GM19397 (cell line): ENCODE measurements around the gene CPED1.
A peak's percentile ranks its signal among the peaks of the same experiment; 100 is the strongest.
"Not testable (repeated sequence)": the region's sequence is repeated elsewhere in the genome, so short reads cannot be mapped to it uniquely, and the experiment has no call there.

Experiments used
- ATAC-seq: cut with Tn5 transposase; IDR thresholded peaks from one replicate; pipeline ENCODE4 v1.9.1; 2021; ENCODE audit warnings: mild to moderate bottlenecking, moderate library complexity; ENCODE audit not compliant: unreplicated experiment

The CPED1 gene

DNA sequence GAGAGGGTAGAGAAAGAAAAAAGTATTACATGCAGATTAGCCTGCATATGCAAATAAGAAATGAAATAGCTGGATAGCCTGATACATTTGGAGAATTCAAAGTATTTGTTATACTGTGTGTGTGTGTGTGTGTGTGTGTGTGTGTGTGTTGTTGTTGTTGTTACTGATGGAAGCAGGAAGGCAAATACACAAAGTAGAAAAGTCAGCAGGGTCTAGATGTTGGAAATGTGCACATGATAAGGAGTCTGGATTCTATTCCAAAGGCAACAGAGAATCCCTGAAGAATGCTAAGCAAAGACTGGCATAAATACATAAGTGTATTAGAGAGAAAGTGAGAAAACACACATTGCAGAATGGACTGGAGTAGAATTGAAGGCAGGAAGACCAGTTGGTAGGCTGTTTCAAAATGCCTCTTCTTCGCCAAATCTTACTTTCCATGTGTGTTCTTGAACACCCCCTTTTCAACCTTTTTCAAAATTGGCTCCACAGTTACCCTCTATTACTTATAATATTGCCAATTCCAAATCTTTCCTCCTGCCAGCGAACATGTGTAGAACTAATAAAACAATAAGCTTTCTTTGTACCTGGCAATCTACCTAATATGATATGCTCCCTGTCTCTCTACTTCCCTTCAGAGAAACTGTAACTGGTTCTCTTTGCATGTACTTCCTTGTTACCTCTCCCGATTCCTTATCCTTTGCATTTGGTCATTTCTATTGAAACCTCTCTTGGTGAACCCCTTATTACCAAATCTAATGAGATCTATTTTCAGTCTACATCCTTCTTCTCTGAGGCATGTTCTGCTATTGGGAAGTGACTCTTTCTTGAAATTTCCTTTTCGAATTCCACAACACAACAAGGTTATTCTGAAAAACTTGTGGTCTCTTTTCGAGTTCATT, 6.2 kb downstream of the CPED1 start:
- no peak for ATAC-seq

DNA sequence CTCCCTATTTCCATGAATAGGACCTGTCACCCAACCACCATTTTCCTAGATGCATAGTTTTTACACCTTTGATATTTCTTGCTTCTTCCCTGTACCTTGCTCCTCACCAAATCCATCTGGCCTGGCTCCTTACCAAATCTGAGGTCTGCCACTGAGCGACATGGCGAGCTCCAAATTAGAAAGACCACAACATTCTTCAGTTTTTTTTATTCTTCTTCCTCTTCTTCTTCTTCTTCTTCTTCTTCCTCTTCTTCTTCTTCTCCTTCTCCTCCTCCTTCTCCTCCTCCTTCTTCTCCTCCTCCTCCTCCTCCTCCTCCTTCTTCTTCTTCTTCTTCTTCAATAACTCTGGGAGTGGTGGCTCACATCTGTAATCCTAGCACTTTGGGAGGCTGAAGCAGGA, 7.1 kb downstream of the CPED1 start:
- ATAC-seq: no peak

DNA sequence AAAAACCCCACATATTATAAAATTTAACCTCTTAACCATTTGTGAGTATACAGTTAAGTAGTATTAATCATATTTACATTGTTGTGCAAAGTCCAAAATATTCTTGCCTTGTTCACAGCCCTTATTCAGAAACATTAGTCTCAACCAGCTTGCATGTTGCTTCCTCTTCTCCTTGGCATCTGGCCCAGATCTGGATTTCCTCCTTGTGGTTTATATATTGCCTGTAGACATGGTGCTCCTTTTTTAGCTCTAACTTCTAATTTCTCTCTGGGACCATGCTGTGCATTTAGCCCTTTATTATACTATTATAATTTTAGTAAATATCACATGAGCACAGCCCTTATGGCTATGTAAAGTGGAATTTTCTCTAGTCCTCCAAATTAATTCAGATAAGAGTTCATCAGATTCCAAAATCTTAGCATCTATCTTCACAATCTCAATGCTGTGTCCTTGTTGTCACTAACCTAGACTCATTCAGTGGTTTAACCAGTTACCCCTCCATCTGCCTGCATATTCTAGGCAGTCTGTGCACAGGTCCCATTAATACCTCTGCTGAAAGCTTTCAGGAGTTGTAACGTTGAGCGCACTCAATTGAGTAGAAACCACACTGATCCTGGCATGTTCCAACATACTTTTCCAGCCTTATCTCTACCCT, 7.9 kb downstream of the CPED1 start:
- peak; percentile 58 for ATAC-seq

DNA sequence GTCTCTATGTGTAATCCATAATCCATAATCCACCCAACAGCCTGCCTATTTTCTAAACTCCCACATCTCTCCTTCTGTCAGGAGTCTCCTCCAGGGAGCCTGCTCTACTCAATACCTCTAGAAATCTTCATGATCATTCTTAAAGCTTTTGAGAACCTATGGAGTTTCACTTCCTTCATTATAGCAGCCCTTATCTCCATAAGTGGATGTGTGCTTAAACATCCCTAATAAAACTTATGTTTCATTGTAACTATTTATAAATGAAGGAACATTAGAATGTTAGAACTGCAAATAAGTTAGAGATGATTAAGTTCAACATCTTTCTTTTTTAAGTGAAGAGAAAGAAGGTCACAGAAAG, 8.5 kb downstream of the CPED1 start:
- no peak for ATAC-seq

DNA sequence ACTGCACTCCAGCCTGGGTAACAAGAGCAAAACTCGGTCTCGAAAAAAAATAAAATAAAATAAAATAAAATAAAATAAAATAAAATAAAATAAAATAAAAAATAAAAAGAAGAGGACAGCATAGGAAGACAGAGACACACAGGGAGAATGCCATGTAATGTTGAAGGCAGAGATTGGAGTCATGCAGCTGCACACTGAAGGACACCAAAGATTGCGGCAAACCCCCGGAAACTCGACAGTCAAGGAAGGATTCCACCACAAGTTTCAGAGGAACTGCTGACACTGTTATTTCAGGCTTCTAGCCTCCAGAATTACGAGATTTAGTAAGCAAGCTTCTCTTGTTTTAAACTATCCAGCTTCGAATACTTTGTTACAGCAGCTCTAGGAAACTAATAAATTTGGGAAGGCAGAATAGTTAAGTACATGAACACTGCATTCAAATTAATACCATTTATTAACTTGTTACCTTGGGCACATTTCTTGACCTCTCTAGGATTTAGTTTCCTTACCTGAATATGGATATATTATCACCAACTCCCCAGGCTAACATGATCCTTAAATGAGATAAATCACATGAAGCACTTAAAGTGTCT, 9.5 kb downstream of the CPED1 start:
- no peak for ATAC-seq

DNA sequence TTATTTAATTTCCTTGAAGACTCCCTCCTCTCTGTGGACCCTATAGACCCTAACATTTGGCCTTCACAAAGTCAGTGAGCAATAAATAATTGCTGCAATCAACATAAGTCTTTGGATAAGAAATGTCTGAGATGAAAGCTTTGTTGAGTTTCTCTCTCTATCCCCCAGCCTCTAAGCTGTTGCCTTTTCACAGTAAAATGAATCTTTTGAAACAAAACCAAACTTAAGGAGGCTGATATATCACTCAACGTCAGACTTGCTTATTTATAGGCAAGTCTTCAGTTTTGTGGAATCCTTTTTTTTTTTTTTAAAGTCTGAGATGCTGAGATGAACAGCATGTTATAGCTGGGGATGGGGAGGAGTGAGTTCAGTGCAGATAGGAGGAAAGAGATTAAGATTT, 10.0 kb downstream of the CPED1 start:
- ATAC-seq: no peak

DNA sequence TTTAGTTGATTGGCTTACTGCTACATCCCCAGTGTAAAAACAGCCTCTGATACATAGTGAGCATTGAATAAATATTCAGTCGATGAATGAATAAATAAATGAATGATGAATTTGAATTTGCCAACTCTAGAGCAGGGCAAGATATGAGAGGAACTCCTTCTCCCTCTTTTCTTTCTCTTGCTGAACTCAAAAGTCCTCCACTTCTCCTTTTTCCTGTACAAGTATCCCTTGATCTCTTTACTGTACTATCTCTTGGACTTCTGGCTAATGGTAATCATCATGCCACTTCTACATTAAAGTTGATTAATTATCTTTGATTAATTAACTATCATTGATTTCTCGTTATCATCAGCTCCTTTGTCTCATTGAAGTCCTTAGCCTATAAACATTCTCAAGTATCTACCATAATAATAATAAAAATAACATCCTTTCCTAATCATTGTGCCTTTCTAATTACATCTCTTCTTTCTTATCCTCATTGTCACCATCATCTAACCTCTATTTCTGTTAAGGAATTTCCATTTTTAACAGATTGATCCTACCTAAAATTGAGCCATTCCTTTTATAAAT, 10.6 kb downstream of the CPED1 start:
- no peak for ATAC-seq

DNA sequence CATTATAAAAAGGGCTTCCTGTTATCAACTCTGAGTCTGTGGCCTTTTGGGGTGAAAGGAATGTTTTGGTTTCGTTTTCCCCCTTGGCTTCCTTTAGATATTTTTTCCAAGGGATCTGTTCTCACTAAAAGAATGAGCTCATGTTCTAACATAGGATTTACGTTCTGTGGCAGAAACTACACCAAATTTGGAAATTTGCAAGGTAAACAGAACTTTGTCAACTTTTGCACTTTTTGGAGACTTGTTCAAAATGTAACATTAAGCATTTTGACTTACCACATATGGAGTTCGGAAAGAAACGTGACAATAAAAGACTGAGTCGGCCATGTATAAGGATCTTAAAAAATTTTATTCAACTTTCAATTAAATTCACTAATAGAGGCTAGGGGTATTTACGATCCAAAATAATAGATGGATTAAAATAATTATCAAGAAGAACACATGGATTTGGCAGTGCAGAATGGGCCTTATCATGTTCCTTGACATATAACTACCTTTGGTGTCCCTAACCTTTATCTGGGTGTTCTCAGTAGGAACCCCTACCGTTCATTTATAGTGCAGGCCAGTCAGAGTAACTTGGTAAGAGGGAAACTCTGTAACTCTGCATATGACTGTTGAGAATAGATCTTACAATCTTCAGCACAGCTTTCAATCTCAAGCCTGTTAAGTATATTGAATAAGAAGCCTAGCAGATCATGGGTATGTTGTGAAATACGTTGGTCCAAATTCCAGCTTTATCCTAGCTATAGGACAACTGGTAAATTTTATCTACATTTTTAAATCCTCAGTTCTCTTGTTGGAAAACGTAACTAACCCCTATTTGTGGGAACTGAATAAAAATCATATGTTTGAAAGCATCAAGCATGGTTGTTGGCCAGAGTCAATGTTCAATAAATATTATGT, 11.8 kb downstream of the CPED1 start:
- ATAC-seq: no peak

DNA sequence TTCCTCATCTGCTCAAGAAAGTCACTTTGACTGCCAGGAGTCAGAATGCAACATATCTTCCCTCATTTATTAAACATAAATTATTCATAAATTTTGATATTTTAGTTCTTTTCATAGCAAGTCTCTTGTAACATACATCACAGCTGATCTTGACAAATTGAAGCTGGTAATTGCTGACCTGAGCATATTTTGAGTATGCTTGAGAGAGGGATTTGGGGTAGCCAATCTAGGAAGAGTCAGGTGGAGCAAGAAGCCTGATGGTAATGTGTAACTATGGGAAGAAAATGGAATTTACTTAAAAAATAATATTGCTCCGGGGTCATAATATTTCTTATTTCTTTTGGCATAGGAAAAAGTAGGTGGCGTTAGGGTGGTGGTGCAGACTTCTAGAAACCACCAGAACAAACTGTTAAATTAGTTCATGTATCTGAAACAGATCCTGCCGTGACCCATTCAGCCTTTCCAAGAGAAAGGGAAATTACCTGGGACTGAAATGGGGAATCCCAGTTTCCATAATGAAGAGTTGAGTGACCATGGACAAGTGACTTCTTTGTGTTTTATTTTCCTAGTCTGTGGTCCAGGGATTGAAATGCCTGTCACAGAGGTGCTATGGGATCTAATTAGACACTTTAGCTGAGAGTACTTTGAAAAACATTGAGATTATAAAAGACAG, 12.9 kb downstream of the CPED1 start:
- ATAC-seq: no peak

DNA sequence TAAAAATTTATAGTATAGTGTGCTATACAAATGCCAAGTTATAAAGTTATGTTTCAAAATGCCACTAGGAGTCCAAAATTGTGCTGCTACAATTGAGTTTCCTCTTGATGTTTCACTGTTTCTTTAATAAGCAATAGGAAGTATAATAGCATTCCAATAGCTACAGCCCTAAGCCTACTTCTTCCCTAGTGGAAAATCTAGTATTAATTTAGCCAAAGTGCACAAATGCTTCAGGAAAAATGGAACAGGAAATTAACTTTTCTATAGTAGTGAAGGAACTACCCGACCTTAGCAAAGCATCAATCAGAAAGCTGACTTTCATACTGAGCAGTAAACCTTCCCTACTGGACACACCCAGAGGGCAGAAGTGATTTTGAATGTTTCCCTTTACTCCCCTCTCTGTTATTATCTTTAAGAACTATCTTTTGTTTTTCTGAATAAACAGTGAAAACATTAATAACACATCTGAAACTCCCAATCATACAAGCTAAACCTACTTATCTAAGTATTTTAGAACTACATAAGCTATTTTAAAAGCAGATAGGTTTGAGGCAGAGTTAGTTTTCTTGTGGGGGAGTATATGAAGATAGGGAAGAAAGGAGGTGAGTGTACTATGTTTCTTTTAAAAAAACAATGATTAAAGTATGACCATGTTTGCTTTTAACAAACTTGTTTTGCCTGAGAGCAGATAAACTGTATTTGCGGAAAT, 13.7 kb downstream of the CPED1 start:
- ATAC-seq: no peak

DNA sequence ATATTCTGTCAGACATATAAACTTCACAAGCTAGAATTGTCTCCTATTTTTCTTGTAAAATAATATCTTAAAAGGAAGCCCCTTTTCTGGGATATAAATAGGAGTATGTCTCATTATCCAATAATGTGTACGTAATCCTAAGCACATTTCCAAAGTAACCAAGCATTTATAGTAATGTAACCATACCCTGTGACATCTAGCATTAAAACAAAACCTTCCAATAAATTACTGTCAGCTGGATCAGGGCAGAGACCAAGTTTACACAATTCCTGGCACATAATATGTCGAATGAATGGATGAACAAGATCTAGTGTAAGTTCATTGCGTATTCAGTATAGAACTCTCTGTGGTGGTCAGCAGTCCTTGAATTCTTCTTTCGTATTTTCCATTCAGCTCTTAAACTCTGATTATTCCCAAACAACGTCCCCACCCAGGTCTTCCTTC, 14.3 kb downstream of the CPED1 start:
- no peak for ATAC-seq

DNA sequence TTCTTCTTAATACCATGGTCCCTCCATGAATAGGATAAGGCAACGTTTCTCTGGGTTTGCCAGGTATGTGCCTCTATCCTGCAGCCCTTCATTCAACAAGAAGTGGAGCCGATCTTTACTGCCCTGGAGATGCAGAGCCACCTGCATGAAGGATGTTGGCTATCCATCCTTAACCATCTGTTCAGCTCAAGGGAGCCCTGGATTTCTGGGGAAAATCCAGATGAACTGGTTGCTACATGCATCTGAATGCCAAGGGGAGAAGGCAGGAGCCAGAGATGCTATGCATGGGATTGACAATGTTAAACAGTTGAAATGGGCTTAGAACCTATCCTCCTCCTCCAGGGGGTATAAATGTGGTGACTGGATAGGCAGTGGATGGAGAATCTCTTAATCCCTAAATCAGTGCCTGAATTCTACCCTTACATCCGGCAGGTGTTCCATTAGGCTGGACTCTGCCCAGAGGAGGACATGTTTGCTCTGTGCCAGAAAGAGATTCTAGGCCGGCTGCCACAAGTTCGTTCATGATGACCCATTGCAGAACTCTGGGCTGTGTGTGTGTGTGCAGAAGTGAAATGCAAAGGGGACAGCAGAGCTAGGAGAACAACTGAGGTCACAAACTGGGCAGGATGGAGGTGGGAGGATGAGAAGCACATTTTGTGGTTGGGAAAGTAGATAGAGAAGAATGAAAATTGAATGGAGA, 15.6 kb downstream of the CPED1 start:
- ATAC-seq: no peak

DNA sequence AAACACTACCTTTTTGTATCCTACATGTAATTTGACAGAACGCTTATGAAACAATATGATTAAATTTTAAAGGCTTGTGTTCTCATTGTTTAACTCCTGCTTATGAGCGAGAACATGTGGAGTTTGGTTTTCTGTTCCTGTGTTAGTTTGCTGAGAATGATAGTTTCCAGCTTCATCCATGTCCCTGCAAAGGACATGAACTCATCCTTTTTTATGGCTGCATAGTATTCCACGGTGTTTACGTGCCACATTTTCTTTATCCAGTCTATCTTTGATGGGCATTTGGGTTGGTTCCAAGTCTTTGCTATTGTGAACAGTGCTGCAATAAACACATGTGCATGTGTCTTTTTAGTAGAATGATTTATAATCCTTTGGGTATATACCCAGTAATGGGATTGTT, 16.5 kb downstream of the CPED1 start:
- ATAC-seq: not testable (repeated sequence)

DNA sequence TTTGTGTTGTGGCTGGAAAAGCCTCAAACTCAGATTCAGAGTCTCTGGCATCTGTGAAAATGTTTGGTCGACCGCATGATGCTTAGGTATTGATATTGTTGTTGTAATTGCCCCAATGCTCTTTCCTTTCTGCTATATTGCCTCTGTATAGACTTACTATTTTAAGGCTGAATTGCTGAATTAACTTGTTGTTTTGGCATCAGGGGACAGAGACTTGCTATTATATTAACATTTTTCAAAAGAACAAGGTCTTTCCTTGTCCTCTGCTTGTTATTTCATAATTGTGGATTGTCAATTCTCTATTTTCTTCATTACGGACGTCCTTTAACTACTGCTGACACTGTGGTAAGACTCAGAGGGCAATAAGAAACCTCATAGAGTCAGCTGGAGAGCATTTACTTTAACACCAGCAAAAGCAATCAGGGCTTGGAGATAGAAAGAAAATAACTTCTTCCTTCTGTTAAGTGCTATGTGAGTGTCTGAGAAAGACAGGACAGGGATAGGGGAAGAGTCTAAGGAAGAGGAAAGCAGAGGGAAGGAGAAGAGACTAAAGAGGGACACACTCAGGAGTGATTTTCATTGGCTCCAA, 17.6 kb downstream of the CPED1 start:
- no peak for ATAC-seq

DNA sequence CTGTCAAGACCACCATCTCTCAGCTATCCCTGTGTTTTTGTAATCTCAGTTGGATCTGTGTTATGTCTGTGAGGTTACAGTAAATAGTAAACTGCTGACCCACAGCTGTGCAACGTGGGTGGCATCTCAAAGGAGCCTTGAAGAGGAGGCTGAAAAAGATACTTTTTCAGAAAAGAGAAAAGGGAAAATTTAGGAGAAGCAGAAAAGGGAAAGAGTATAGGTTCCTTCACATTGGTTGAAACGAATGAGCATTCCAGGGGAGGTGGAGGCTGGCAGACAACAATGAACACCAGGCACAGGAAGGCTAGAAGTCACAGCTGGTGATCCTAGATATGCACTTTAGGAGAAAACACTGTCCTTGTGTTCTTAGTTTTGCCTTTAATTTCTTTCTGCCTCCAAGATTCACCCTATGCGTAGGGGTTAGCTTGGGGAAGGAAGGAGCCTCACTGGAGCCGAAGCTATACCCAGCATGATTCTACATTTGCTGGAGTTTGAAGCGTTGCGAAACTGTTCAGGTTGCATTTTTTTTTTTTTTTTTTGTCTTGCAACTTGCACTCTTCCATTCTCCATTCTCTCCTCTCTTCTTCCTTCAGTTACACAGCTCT, 18.3 kb downstream of the CPED1 start:
- no peak for ATAC-seq

DNA sequence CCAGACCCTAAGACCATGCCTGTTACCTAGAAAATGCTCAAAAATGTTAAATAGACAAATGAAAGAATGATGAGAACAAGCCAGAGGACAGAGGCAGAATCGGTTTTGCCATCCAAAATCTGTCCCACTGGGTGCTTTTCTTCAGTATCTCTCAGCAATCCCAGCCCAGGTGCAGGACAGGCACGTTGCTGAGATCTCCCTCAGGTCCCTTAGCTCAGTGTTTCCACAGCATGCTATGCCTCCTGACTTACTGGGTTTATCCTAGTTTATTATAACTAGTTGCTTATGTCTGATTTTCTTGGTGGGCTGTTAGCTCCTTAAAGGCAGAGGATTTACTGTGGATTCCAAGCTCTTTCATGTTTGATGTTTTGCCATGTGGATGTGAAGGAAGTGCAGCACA, 20.3 kb downstream of the CPED1 start:
- no peak for ATAC-seq

DNA sequence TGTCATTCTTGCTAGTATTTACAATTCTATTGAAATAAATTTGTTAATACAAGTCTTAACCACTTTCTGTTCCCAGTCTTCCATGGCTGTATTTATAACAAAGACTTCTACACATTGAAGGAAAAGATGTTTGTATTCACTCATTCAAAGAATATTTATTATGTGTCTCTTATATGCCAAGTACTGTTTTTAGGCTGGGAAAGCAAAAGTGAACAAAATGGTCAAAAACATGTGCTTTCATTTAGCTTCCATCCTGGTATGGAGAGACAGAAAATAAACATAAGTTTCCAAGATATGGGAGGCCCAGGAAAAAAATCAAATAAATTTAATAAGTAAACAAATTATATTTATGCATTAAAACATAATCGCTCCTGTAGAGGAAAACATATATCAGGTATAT, 22.9 kb downstream of the CPED1 start:
- ATAC-seq: no peak
